SK-N-SH treated with all-trans-retinoic acid at 6 μM for 48 hours (cell line): ENCODE results near the gene MAP2K4.

Experiments used
- ATAC-seq: fragments of 200-7000 bp; cut with Tn5 transposase; 3 replicates; pipeline ENCODE4 v1.9.1; 2020; ENCODE audit warnings: mild to moderate bottlenecking, moderate library complexity
- ARNTL ChIP-seq: fragments of 450-650 bp; formaldehyde crosslinking; IDR thresholded peaks from 2 replicates; pipeline ENCODE4 v1.5.0; 2020; ENCODE audit warnings: low read depth, mild to moderate bottlenecking, moderate library complexity, borderline replicate concordance
- BACH2 ChIP-seq: fragments of 250-450 bp; sonication (Bioruptor Pico); IDR thresholded peaks from 2 replicates; pipeline ENCODE4 v1.9.0; 2021; ENCODE audit warnings: mild to moderate bottlenecking, borderline replicate concordance
- CREB5 ChIP-seq: fragments of 250-450 bp; sonication (Bioruptor Pico); IDR thresholded peaks from 2 replicates; pipeline ENCODE4 v1.5.1; 2020; ENCODE audit warnings: low read depth, mild to moderate bottlenecking, moderate library complexity
- CSDC2 ChIP-seq: fragments of 250-450 bp; sonication (Bioruptor Pico); IDR thresholded peaks from 2 replicates; pipeline ENCODE4 v1.5.0; 2020; ENCODE audit warnings: mild to moderate bottlenecking, moderate library complexity
- CSRNP3 ChIP-seq: fragments of 250-450 bp; sonication (Bioruptor Pico); IDR thresholded peaks from 2 replicates; pipeline ENCODE4 v1.5.1; 2021; ENCODE audit warnings: mild to moderate bottlenecking, moderate library complexity
- GLIS3 ChIP-seq: fragments of 250-450 bp; sonication (Bioruptor Pico); IDR thresholded peaks from 2 replicates; pipeline ENCODE4 v1.5.0; 2020; ENCODE audit warnings: mild to moderate bottlenecking, moderate library complexity
- ISL1 ChIP-seq: fragments of 250-450 bp; sonication (Bioruptor Pico); IDR thresholded peaks from 2 replicates; pipeline ENCODE4 v2.1.2; 2022; ENCODE audit warnings: mild to moderate bottlenecking, moderate library complexity
- OSR1 ChIP-seq: fragments of 250-450 bp; sonication (Bioruptor Pico); IDR thresholded peaks from 2 replicates; pipeline ENCODE4 v1.8.0; 2022; ENCODE audit warnings: moderate library complexity, mild to moderate bottlenecking, inconsistent platforms
- PATZ1 ChIP-seq: fragments of 250-450 bp; sonication (Bioruptor Pico); IDR thresholded peaks from 2 replicates; pipeline ENCODE4 v1.8.0; 2020; ENCODE audit warnings: mild to moderate bottlenecking, moderate library complexity, borderline replicate concordance
- POU6F1 ChIP-seq: fragments of 250-450 bp; sonication (Bioruptor Pico); IDR thresholded peaks from 2 replicates; pipeline ENCODE4 v1.8.0; 2021; ENCODE audit warnings: low read depth, mild to moderate bottlenecking, moderate library complexity, borderline replicate concordance
- PPARA ChIP-seq: fragments of 250-450 bp; sonication (Bioruptor Pico); IDR thresholded peaks from 2 replicates; pipeline ENCODE4 v1.5.0; 2020; ENCODE audit warnings: mild to moderate bottlenecking, borderline replicate concordance
- SNAI2 ChIP-seq: fragments of 250-450 bp; sonication (Bioruptor Pico); IDR thresholded peaks from 2 replicates; pipeline ENCODE4 v1.5.0; 2020; ENCODE audit warnings: mild to moderate bottlenecking, moderate library complexity
- TCF4 ChIP-seq: fragments of 250-450 bp; sonication (Bioruptor Pico); IDR thresholded peaks from 2 replicates; pipeline ENCODE4 v1.8.0; 2021; ENCODE audit warnings: mild to moderate bottlenecking, moderate library complexity, borderline replicate concordance
- TOX ChIP-seq: fragments of 250-450 bp; sonication (Bioruptor Pico); IDR thresholded peaks from 2 replicates; pipeline ENCODE4 v1.8.0; 2021; ENCODE audit warnings: mild to moderate bottlenecking, moderate library complexity, borderline replicate concordance
- TSHZ2 ChIP-seq: fragments of 250-450 bp; sonication (Bioruptor Pico); IDR thresholded peaks from 2 replicates; pipeline ENCODE4 v1.5.0; 2020; ENCODE audit warnings: mild to moderate bottlenecking, moderate library complexity
- ZC3H10 ChIP-seq: fragments of 250-450 bp; sonication (Bioruptor Pico); IDR thresholded peaks from 2 replicates; pipeline ENCODE4 v1.5.1; 2021; ENCODE audit warnings: mild to moderate bottlenecking, moderate library complexity
- ZFP3 ChIP-seq: fragments of 250-450 bp; sonication (Bioruptor Pico); IDR thresholded peaks from 2 replicates; pipeline ENCODE4 v1.5.0; 2020; ENCODE audit warnings: mild to moderate bottlenecking, moderate library complexity
- ZFP30 ChIP-seq: fragments of 450-650 bp; formaldehyde crosslinking; IDR thresholded peaks from 2 replicates; pipeline ENCODE4 v1.5.0; 2022; ENCODE audit warnings: mild to moderate bottlenecking, moderate library complexity
- ZNF565 ChIP-seq: fragments of 450-650 bp; formaldehyde crosslinking; conservative IDR thresholded peaks from 2 replicates; pipeline ENCODE4 v1.5.0; 2020; ENCODE audit warnings: low read depth, mild to moderate bottlenecking, moderate library complexity
- ZNF70 ChIP-seq: fragments of 450-650 bp; formaldehyde crosslinking; IDR thresholded peaks from 2 replicates; pipeline ENCODE4 v1.5.0; 2020; ENCODE audit warnings: mild to moderate bottlenecking, moderate library complexity

MAP2K4 gene

GRCh38 chr17:12116143-12116542 is 95.5 kb downstream of the MAP2K4 start:
- TF ChIP-seq ISL1 (CRISPR knock-in tag) (no peak), CSRNP3 (no peak), OSR1 (CRISPR knock-in tag) (no peak), TOX (no peak), PATZ1 (no peak), ZNF70 (no peak), CSDC2 (CRISPR knock-in tag) (no peak), POU6F1 (CRISPR knock-in tag) (no peak), ZFP3 (CRISPR knock-in tag) (no peak), SNAI2 (CRISPR knock-in tag) (no peak), GLIS3 (CRISPR knock-in tag) (no peak), ARNTL (CRISPR knock-in tag) (no peak), BACH2 (no peak), CREB5 (no peak), TCF4 (CRISPR knock-in tag) (no peak), ZNF565 (CRISPR knock-in tag) (no peak), PPARA (CRISPR knock-in tag) (no peak)
- TF ChIP-seq, all 23 proteins: peak for 0
- ATAC-seq: no peak

- ATAC-seq: no peak
- TF ChIP-seq TSHZ2 (CRISPR knock-in tag) (no peak), ZFP3 (CRISPR knock-in tag) (no peak), GLIS3 (CRISPR knock-in tag) (no peak), ISL1 (CRISPR knock-in tag) (no peak)
- TF ChIP-seq, all 23 proteins: peak for 0
Measured at GRCh38 chr17:12118617-12119016, 97.9 kb downstream of the MAP2K4 start.

- TF ChIP-seq CSDC2 (CRISPR knock-in tag) (no peak), POU6F1 (CRISPR knock-in tag) (no peak), ZNF70 (no peak), ZC3H10 (CRISPR knock-in tag) (no peak), TOX (no peak), SNAI2 (CRISPR knock-in tag) (no peak), ZFP30 (CRISPR knock-in tag) (no peak), ZFP3 (CRISPR knock-in tag) (no peak)
Measured at GRCh38 chr17:12122075-12122474, 101.4 kb downstream of the MAP2K4 start.

More at GRCh38 chr17:12122075-12122474, 101.4 kb downstream of the MAP2K4 start:
- no peak for ATAC-seq
